Mesendoderm (in vitro differentiated cells): ENCODE results near the gene OPRM1.

Experiments
- DNase-seq: peaks from one replicate; pipeline ENCODE4 v3.0.0; 2013
- H2AK5ac ChIP-seq: 2 replicates; pipeline ENCODE4 v1.6.1; 2013; ENCODE audit warnings: low read length, inconsistent platforms
- H2BK120ac ChIP-seq: 2 replicates; pipeline ENCODE4 v1.6.1; 2013; ENCODE audit warnings: low read depth, mild to moderate bottlenecking, low read length, moderate library complexity, mixed read lengths
- H2BK15ac ChIP-seq: replicated peaks from 2 replicates; pipeline ENCODE4 v1.6.1; 2013; ENCODE audit warnings: low read depth, mild to moderate bottlenecking, moderate library complexity
- H2BK5ac ChIP-seq: 2 replicates; pipeline ENCODE4 v1.6.1; 2013; ENCODE audit warnings: low read length, inconsistent platforms
- H3K18ac ChIP-seq: 2 replicates; pipeline ENCODE4 v1.6.1; 2013; ENCODE audit warnings: mild to moderate bottlenecking, low read length, mixed read lengths
- H3K23ac ChIP-seq: one replicate; pipeline ENCODE4 v1.6.1; 2013; ENCODE audit warnings: low read length
- H3K27ac ChIP-seq: 2 replicates; pipeline ENCODE4 v1.5.1; 2013; ENCODE audit warnings: low read depth, mild to moderate bottlenecking, inconsistent platforms, low read length, moderate library complexity
- H3K27me3 ChIP-seq: 2 replicates; pipeline ENCODE4 v1.6.1; 2013; ENCODE audit warnings: low read length, control low read depth, mild to moderate bottlenecking, inconsistent platforms; ENCODE audit not compliant: insufficient read depth, poor library complexity
- H3K36me3 ChIP-seq: 2 replicates; pipeline ENCODE4 v1.6.1; 2013; ENCODE audit warnings: low read length, inconsistent platforms; ENCODE audit not compliant: control insufficient read depth, insufficient read depth
- H3K4ac ChIP-seq: one replicate; pipeline ENCODE4 v1.6.1; 2013; ENCODE audit warnings: low read depth, mild to moderate bottlenecking, low read length, moderate library complexity
- H3K4me1 ChIP-seq: 2 replicates; pipeline ENCODE4 v1.6.1; 2013; ENCODE audit warnings: low read depth, low read length, inconsistent platforms; ENCODE audit not compliant: control insufficient read depth
- H3K4me2 ChIP-seq: 2 replicates; pipeline ENCODE4 v1.6.1; 2013; ENCODE audit warnings: low read length
- H3K4me3 ChIP-seq: 2 replicates; pipeline ENCODE4 v1.5.1; 2013; ENCODE audit warnings: mild to moderate bottlenecking, low read length
- H3K56ac ChIP-seq: one replicate; pipeline ENCODE4 v1.6.1; 2013; ENCODE audit warnings: low read length
- H3K79me1 ChIP-seq: 2 replicates; pipeline ENCODE4 v1.6.1; 2013; ENCODE audit warnings: low read length, inconsistent platforms
- H3K79me2 ChIP-seq: 2 replicates; pipeline ENCODE4 v1.6.1; 2013; ENCODE audit warnings: mild to moderate bottlenecking, low read length; ENCODE audit not compliant: control insufficient read depth, insufficient read depth
- H3K9ac ChIP-seq: 2 replicates; pipeline ENCODE4 v1.6.1; 2013; ENCODE audit warnings: low read length, inconsistent platforms
- H4K5ac ChIP-seq: one replicate; pipeline ENCODE4 v1.6.1; 2013; ENCODE audit warnings: low read length
- H4K8ac ChIP-seq: one replicate; pipeline ENCODE4 v1.6.1; 2013; ENCODE audit warnings: low read depth, mild to moderate bottlenecking, control low read depth, low read length, moderate library complexity
- WGBS: extraction: QIAGEN DNeasy Blood & Tissue Kit; methylation state at CpG from one replicate; pipeline ENCODE4 v1.1.7; 2013; ENCODE audit warnings: low lambda C conversion rate, missing lambda C conversion rate; ENCODE audit not compliant: insufficient coverage; ENCODE audit errors: extremely low coverage; 5-methylcytosine and 5-hydroxymethylcytosine counted together

OPRM1 gene

DNA sequence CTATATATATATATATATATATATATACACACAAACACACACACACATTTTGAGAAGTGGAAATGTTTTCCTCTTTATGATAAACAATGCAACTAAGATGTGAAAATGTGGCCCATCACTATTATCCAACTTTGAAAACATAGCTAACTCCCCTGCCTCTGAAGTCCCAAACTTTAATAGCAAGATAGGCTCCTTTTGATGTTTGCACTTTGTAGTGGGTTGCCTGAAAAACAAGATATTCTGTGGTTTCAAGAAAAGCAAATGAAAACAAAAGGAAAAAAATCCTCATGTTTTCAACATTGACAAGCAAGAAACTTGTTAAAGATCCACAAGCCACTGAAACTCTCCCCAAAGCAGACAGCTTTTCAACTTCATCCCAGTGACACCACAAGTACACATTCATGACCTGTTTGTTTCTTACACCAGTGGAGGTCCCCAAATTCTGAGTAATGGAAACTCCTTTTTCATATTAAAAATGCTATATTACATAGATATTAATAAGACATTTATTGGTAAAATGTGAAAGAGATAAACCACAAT, 227.6 kb downstream of the OPRM1 start:
- Histone ChIP-seq H3K18ac (no peak overlapping the region), H3K36me3 (no peaks in the 10 kb centered on the region), H4K5ac (no peak overlapping the region), H3K79me1 (no peaks in the 10 kb centered on the region), H2BK5ac (no peak overlapping the region), H3K4ac (no peak overlapping the region), H3K23ac (no peak overlapping the region), H3K27me3 (no peaks in the 10 kb centered on the region), H3K27ac (no peak overlapping the region), H3K4me3 (no peak overlapping the region), H2BK15ac (no peak overlapping the region), H3K4me1 (no peaks in the 10 kb centered on the region), H3K4me2 (no peak overlapping the region), H4K8ac (no peak overlapping the region), H3K9ac (no peak overlapping the region), H3K56ac (no peak overlapping the region), H3K79me2 (no peaks in the 10 kb centered on the region), H2AK5ac (no peak overlapping the region), H2BK120ac (no peak overlapping the region)
- no peak for DNase-seq

DNA sequence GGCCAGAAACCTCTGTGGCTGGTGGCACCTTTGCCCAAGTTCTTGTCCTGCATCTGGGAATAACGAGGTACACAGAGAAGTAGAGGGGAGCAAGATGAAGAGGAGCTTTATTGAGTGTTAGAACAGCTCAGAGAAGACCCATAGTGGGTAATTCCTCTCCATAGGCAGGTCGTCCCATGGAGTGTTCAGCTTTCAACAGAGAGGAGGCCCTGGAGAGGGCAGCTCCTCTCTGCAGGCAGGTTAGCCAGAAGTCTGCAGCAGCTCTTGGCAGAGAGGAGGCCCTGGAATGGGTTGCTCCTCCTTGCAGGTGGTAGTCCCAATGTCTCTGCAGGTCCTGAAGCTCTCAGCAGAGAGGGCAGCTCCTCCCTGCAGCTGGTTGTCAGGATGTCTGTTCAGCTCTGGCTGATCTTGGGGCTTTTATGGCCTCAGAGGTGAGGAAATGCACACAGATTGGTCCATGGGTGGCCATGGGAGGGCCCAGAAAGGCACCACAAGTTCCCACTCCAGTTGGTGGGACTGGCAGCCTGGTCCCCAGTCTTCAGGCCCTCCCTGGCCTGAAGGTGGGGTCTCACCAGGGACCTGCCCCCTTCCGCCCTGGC, 228.6 kb downstream of the OPRM1 start:
- H2AK5ac ChIP-seq: no peak overlapping the region
- no peak overlapping the region for H2BK5ac ChIP-seq
- no peaks in the 10 kb centered on the region for H3K79me2 ChIP-seq
- no peak overlapping the region for H3K4ac ChIP-seq
- H3K27me3 ChIP-seq: no peaks in the 10 kb centered on the region
- no peaks in the 10 kb centered on the region for H3K36me3 ChIP-seq
- no peak overlapping the region for H3K27ac ChIP-seq
- no peak overlapping the region for H3K9ac ChIP-seq
- no peak overlapping the region for H2BK15ac ChIP-seq
- H3K4me2 ChIP-seq: no peak overlapping the region
- no CpG with 5 or more reads among the region's 3 CpGs for WGBS
- no peak overlapping the region for H3K56ac ChIP-seq
- H3K4me1 ChIP-seq: no peaks in the 10 kb centered on the region
- no peak overlapping the region for H3K23ac ChIP-seq
- no peak for DNase-seq
- H3K4me3 ChIP-seq: no peak overlapping the region
- no peak overlapping the region for H3K18ac ChIP-seq
- H3K79me1 ChIP-seq: no peaks in the 10 kb centered on the region
- H4K8ac ChIP-seq: no peak overlapping the region
- no peak overlapping the region for H2BK120ac ChIP-seq
- no peak overlapping the region for H4K5ac ChIP-seq

DNA sequence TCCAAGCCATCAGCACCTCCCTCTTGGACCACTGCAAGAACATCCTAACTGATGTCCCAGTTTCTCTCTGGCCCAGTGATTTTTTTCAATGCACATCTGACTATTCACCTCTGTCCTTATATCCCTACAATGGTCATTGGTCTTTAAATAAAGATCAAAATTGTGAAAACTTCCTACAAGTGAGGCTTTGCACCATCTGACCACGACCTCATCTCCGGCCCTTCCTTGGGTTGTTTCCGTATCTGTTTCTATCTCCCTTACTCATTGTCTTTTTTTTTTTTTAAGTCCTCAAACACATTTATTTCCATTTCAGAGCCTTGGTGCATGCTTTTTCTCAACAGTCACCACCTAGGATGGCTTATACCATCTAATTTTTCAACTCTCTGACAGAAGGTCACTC, 229.4 kb downstream of the OPRM1 start:
- Histone ChIP-seq H2AK5ac (no peak overlapping the region), H2BK120ac (no peak overlapping the region), H3K4me2 (no peak overlapping the region), H2BK15ac (no peak overlapping the region), H3K79me2 (no peaks in the 10 kb centered on the region), H4K8ac (no peak overlapping the region), H2BK5ac (no peak overlapping the region), H3K4ac (no peak overlapping the region), H3K79me1 (no peaks in the 10 kb centered on the region), H3K27ac (no peak overlapping the region), H3K23ac (no peak overlapping the region), H3K9ac (no peak overlapping the region), H3K56ac (no peak overlapping the region), H3K4me1 (no peaks in the 10 kb centered on the region), H4K5ac (no peak overlapping the region), H3K4me3 (no peak overlapping the region), H3K18ac (no peak overlapping the region), H3K36me3 (no peaks in the 10 kb centered on the region), H3K27me3 (no peaks in the 10 kb centered on the region)
- no CpG with 5 or more reads among the region's 3 CpGs for WGBS
- DNase-seq: no peak

DNA sequence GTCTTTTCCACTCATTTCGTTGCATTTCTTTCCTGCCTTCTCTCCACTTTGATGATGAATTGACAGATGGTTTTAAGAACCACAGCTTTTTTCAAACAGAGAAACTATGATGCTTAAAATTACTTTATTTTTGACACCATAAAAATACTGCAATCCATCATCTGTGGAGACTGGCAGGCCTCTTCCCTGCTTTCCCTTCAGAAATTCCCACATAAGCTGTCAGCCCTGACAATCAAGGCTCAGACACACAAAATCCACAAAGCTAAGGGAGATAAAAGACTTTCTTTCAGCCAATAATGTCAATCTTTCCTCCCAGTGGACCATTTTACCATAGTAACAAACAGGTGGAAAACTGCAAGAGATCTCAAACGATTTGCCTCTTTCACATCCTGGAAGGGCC, 235.1 kb downstream of the OPRM1 start:
- H3K4me2 ChIP-seq: no peak overlapping the region

DNA sequence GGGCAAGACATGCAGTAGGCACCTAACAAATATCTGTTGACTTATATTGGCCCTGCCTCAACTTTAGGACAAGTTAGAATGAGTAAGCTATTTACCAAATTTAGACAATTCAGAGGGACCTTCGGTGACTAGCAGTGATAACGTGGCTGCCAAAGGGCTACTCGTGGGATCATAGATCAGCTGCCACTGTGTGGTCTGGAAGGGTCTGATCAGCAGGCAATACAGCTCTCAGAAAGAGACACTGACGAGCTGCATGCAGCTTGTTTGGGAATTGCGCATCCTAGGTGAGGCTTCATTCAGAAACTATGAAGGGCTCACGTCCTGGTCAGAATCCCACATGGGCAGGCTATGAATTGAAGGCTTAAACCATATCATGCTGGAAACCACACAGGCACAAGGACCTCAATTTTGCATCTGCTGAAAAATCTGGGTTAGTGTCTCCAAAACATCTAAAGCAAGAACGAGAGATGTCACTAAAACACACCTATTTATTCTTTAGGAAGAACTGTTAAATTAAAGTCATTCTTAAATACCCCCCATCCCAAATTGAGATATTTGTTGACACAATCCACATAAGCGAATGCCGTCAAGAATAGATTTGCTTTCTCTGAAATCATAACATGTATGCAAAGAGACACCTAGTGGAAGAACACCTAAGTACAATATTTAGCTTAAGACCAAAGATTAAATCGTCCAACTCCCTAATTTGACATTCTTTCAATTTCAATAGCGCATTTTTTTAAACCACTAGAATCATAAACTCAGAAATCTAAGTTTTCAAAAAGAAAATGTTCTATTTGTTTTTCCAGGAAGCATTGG, 238.0 kb downstream of the OPRM1 start:
- no peaks in the 10 kb centered on the region for H3K27me3 ChIP-seq
- no peak overlapping the region for H3K4me2 ChIP-seq
- H2AK5ac ChIP-seq: no peak overlapping the region
- H3K36me3 ChIP-seq: no peaks in the 10 kb centered on the region
- no peaks in the 10 kb centered on the region for H3K79me2 ChIP-seq
- H3K56ac ChIP-seq: no peak overlapping the region
- H3K18ac ChIP-seq: no peak overlapping the region
- H2BK15ac ChIP-seq: no peak overlapping the region
- no peak overlapping the region for H3K4me3 ChIP-seq
- no peak overlapping the region for H2BK120ac ChIP-seq
- H2BK5ac ChIP-seq: no peak overlapping the region
- H3K79me1 ChIP-seq: no peaks in the 10 kb centered on the region
- no peaks in the 10 kb centered on the region for H3K4me1 ChIP-seq
- no peak overlapping the region for H4K5ac ChIP-seq
- H3K23ac ChIP-seq: no peak overlapping the region
- no CpG with 5 or more reads among the region's 11 CpGs for WGBS
- H3K4ac ChIP-seq: no peak overlapping the region
- H4K8ac ChIP-seq: no peak overlapping the region
- H3K9ac ChIP-seq: no peak overlapping the region
- H3K27ac ChIP-seq: no peak overlapping the region
- DNase-seq: peak; percentile 14

More for the DNA sequence above, 235.1 kb downstream of the OPRM1 start:
- Histone ChIP-seq H3K9ac (no peak overlapping the region), H2AK5ac (no peak overlapping the region), H2BK5ac (no peak overlapping the region), H4K5ac (no peak overlapping the region), H3K79me2 (no peaks in the 10 kb centered on the region), H3K23ac (no peak overlapping the region), H3K36me3 (no peaks in the 10 kb centered on the region), H3K56ac (no peak overlapping the region), H3K18ac (no peak overlapping the region), H3K4ac (no peak overlapping the region), H2BK120ac (no peak overlapping the region), H3K4me1 (no peaks in the 10 kb centered on the region), H3K27ac (no peak overlapping the region), H3K4me3 (no peak overlapping the region), H2BK15ac (no peak overlapping the region), H3K27me3 (no peaks in the 10 kb centered on the region), H4K8ac (no peak overlapping the region), H3K79me1 (no peaks in the 10 kb centered on the region)
- WGBS: no CpG with 5 or more reads among the region's 2 CpGs
- no peak for DNase-seq
